Mesenchymal stem cell (in vitro differentiated cells and primary cell): ENCODE data around the gene EXOC4.

Experiments
- DNase-seq: peaks from one replicate; pipeline ENCODE4 v3.0.0-alpha.2; 2013
- H2AFZ ChIP-seq: one replicate; pipeline ENCODE4 v1.6.1; 2013; ENCODE audit warnings: low read depth, mild to moderate bottlenecking, control low read depth, inconsistent platforms, low read length, moderate library complexity
- H2AK5ac ChIP-seq: 2 replicates; pipeline ENCODE4 v1.6.1; 2013; ENCODE audit warnings: low read length, moderate library complexity, mild to moderate bottlenecking, inconsistent platforms; ENCODE audit not compliant: severe bottlenecking
- H2BK120ac ChIP-seq: one replicate; pipeline ENCODE4 v1.6.1; 2013; ENCODE audit warnings: low read depth, mild to moderate bottlenecking, inconsistent platforms, low read length, moderate library complexity
- H2BK12ac ChIP-seq, 2 experiments: one replicate each; pipeline ENCODE4 v1.6.1; 2013; ENCODE audit warnings: inconsistent platforms in 2 of 2, low read length in 2 of 2, mild to moderate bottlenecking in 2 of 2, moderate library complexity in 2 of 2, control low read depth in 1 of 2
- H2BK15ac ChIP-seq: one replicate; pipeline ENCODE4 v1.6.1; 2013; ENCODE audit warnings: mild to moderate bottlenecking, low read depth, inconsistent platforms; ENCODE audit not compliant: poor library complexity, severe bottlenecking
- H2BK5ac ChIP-seq: 2 replicates; pipeline ENCODE4 v1.6.1; 2013; ENCODE audit warnings: low read depth, mild to moderate bottlenecking, low read length, control low read depth, inconsistent platforms; ENCODE audit not compliant: poor library complexity, severe bottlenecking
- H3K14ac ChIP-seq, 2 experiments: one replicate each; pipeline ENCODE4 v1.6.1; 2013; ENCODE audit warnings: inconsistent platforms in 2 of 2, low read length in 2 of 2, control low read depth in 1 of 2, mild to moderate bottlenecking in 1 of 2, moderate library complexity in 1 of 2
- H3K18ac ChIP-seq, 2 experiments: one replicate each; pipeline ENCODE4 v1.6.1; 2013; ENCODE audit warnings: inconsistent platforms in 2 of 2, low read length in 2 of 2, control low read depth in 1 of 2, low read depth in 1 of 2, mild to moderate bottlenecking in 1 of 2
- H3K23ac ChIP-seq, 2 experiments: one replicate each; pipeline ENCODE4 v1.6.1; 2013; ENCODE audit warnings: inconsistent platforms in 2 of 2, low read length in 2 of 2, mild to moderate bottlenecking in 2 of 2, moderate library complexity in 2 of 2, control low read depth in 1 of 2
- H3K27ac ChIP-seq: 2 replicates; pipeline ENCODE4 v1.5.1; 2013; ENCODE audit warnings: mild to moderate bottlenecking, moderate library complexity, low read length, control low read depth, inconsistent platforms; ENCODE audit not compliant: poor library complexity, severe bottlenecking
- H3K27me3 ChIP-seq, 2 experiments: 2 replicates each; pipeline versions ENCODE4 v1.6.1 to v1.7.0; 2013; ENCODE audit warnings: low read length in 2 of 2, mild to moderate bottlenecking in 2 of 2, moderate library complexity in 2 of 2, control low read depth in 1 of 2, inconsistent platforms in 1 of 2; ENCODE audit not compliant: control insufficient read depth in 1 of 2, insufficient read depth in 1 of 2
- H3K36me3 ChIP-seq, 2 experiments: 2 replicates each; pipeline versions ENCODE4 v1.6.1 to v1.7.0; 2013; ENCODE audit warnings: low read length in 2 of 2, control low read depth in 1 of 2, inconsistent platforms in 1 of 2, low read depth in 1 of 2, mild to moderate bottlenecking in 1 of 2; ENCODE audit not compliant: insufficient read depth in 2 of 2, control insufficient read depth in 1 of 2
- H3K4ac ChIP-seq, 2 experiments: one replicate each; pipeline ENCODE4 v1.6.1; 2013; ENCODE audit warnings: inconsistent platforms in 2 of 2, low read length in 2 of 2, mild to moderate bottlenecking in 2 of 2, moderate library complexity in 2 of 2, control low read depth in 1 of 2, low read depth in 1 of 2
- H3K4me1 ChIP-seq: 2 replicates; pipeline ENCODE4 v1.6.1; 2013; ENCODE audit warnings: low read depth, low read length, control low read depth; ENCODE audit not compliant: control insufficient read depth, insufficient read depth
- H3K4me2 ChIP-seq: 2 replicates; pipeline ENCODE4 v1.6.1; 2013; ENCODE audit warnings: low read length, mild to moderate bottlenecking, inconsistent platforms; ENCODE audit not compliant: poor library complexity, severe bottlenecking
- H3K4me3 ChIP-seq, 2 experiments: 2 replicates each; pipeline versions ENCODE4 v1.5.1 to v1.7.0; 2013; ENCODE audit warnings: low read length in 2 of 2, mild to moderate bottlenecking in 2 of 2, control low read depth in 1 of 2, low read depth in 1 of 2; ENCODE audit not compliant: insufficient read depth in 1 of 2
- H3K79me1 ChIP-seq: replicated peaks from 2 replicates; pipeline ENCODE4 v1.6.1; 2013; ENCODE audit warnings: mild to moderate bottlenecking, control low read depth, low read length, inconsistent platforms; ENCODE audit not compliant: poor library complexity, severe bottlenecking
- H3K9ac ChIP-seq: 2 replicates; pipeline ENCODE4 v1.7.0; 2013; ENCODE audit warnings: mild to moderate bottlenecking, low read length, moderate library complexity
- H3K9me3 ChIP-seq: 2 replicates; pipeline ENCODE4 v1.7.0; 2013; ENCODE audit warnings: mild to moderate bottlenecking, low read length; ENCODE audit not compliant: control insufficient read depth
- H4K8ac ChIP-seq: one replicate; pipeline ENCODE4 v1.6.1; 2013; ENCODE audit warnings: inconsistent platforms, mild to moderate bottlenecking, low read length, moderate library complexity
- H4K91ac ChIP-seq: one replicate; pipeline ENCODE4 v1.6.1; 2013; ENCODE audit warnings: mild to moderate bottlenecking, low read length, inconsistent platforms
- WGBS: methylation state at CpG from one replicate; pipeline ENCODE4 v1.1.7; 2013; ENCODE audit warnings: mixed read lengths; 5-methylcytosine and 5-hydroxymethylcytosine counted together

The EXOC4 gene

DNA sequence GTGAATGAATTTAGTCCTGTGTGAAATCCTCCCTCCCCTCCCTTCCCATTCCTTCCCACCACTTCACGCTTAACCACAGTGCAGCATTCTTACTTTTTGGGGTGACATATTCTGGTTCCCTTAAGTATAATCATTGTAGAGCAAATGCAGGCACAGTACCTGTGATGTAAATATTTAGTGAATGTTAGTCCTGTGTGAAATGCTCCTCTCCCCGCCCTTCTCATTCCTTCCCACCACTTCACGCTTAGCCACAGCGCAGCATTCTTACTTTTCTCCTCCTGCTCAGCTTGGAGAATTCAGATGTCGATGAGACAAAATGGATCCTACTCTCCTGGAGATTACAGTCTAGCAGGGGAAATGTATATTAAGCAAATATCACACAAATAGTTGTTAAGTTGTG is 258.8 kb downstream of the EXOC4 start:
- Histone ChIP-seq H4K91ac (no peak overlapping the region), H3K27ac (peak overlapping the region; percentile 84), H2BK12ac (no peak overlapping the region), H2BK5ac (no peak overlapping the region), H3K4me3 (no peak overlapping the region), H3K23ac (no peak overlapping the region), H3K18ac (no peak overlapping the region), H3K9ac (no peak overlapping the region), H3K79me1 (peaks cover 5% of the 10 kb centered on the region), H4K8ac (no peak overlapping the region), H3K14ac (no peak overlapping the region), H3K27me3 (no peaks in the 10 kb centered on the region), H3K4ac (no peak overlapping the region), H2AK5ac (no peak overlapping the region), H3K9me3 (no peaks in the 10 kb centered on the region), H3K36me3 (no peaks in the 10 kb centered on the region), H3K4me2 (no peak overlapping the region), H2BK120ac (no peak overlapping the region), H2BK15ac (no peak overlapping the region), H3K4me1 (peaks cover 5% of the 10 kb centered on the region), H2AFZ (no peak overlapping the region)
- no CpG with 5 or more reads among the region's 5 CpGs for WGBS
- DNase-seq = no peak

DNA sequence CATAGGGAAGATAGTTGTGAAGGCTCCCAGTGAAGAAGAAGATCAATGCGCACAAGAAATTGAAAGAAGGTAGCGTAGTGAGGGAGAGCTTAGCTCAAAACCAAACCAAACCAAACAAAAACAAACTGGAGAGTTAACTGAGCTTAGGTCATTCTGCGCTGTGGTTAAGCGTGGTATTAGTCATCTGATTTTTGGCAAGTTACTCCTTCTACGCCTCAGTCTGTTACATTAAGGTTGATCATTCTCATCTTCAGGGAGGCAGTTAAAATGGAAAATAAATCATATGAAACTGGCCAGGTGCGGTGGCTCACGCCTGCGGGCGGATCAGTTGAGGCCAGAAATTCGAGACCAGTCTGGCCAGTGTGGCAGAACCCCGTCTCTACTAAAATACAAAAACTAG is 259.7 kb downstream of the EXOC4 start:
- DNase-seq = peak; percentile 78
- H3K4me3 ChIP-seq = no peak overlapping the region
- no peak overlapping the region for H4K91ac ChIP-seq
- H3K18ac ChIP-seq = no peak overlapping the region
- H3K14ac ChIP-seq = no peak overlapping the region
- H2BK5ac ChIP-seq = no peak overlapping the region
- no peak overlapping the region for H2AFZ ChIP-seq
- peaks cover 3% of the 10 kb centered on the region for H3K79me1 ChIP-seq
- no peaks in the 10 kb centered on the region for H3K9me3 ChIP-seq
- H2BK120ac ChIP-seq = no peak overlapping the region
- H3K4me1 ChIP-seq = peaks cover 5% of the 10 kb centered on the region
- no peak overlapping the region for H2AK5ac ChIP-seq
- no peak overlapping the region for H4K8ac ChIP-seq
- no peaks in the 10 kb centered on the region for H3K36me3 ChIP-seq
- peak overlapping the region; percentile 84 for H3K27ac ChIP-seq
- H3K4ac ChIP-seq = no peak overlapping the region
- no peak overlapping the region for H2BK15ac ChIP-seq
- H3K27me3 ChIP-seq = no peaks in the 10 kb centered on the region
- no peak overlapping the region for H3K9ac ChIP-seq
- H2BK12ac ChIP-seq = no peak overlapping the region
- WGBS = 66% methylated on average over 9 of the region's 11 CpGs
- no peak overlapping the region for H3K4me2 ChIP-seq
- no peak overlapping the region for H3K23ac ChIP-seq

DNA sequence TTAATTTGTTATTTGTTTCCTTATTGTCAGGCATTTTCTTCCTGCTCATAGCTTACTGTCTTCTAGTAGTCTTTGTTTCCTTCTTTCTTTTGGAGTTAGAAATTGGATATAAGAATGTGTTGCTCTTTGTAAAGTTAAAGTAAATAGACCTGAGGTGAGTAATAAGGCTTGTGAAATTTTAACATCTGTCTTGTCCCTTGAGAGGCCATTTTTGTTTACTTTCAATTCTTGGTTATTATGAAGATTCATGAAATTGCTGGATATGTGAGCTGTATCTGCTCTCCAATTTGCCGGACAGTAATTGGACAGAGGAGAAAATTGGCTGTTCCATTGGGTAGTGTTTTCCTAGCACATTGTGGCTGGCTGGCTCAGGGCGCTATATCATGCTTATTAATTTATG is 260.7 kb downstream of the EXOC4 start:
- H4K91ac ChIP-seq = no peak overlapping the region
- no peaks in the 10 kb centered on the region for H3K9me3 ChIP-seq
- H3K23ac ChIP-seq = no peak overlapping the region
- H3K14ac ChIP-seq = no peak overlapping the region
- H3K4me3 ChIP-seq = no peak overlapping the region
- no peak overlapping the region for H2AK5ac ChIP-seq
- no peak overlapping the region for H3K4ac ChIP-seq
- H4K8ac ChIP-seq = no peak overlapping the region
- no peak overlapping the region for H3K4me2 ChIP-seq
- H3K9ac ChIP-seq = peak overlapping the region; percentile 5
- 78% methylated on average over 1 of the region's 2 CpGs for WGBS
- no peak overlapping the region for H3K27ac ChIP-seq
- no peaks in the 10 kb centered on the region for H3K27me3 ChIP-seq
- no peak overlapping the region for H2BK5ac ChIP-seq
- DNase-seq = peak; percentile 63
- peaks cover 5% of the 10 kb centered on the region for H3K4me1 ChIP-seq
- H3K79me1 ChIP-seq = peaks cover 3% of the 10 kb centered on the region
- no peak overlapping the region for H2BK120ac ChIP-seq
- no peaks in the 10 kb centered on the region for H3K36me3 ChIP-seq
- no peak overlapping the region for H3K18ac ChIP-seq
- H2AFZ ChIP-seq = no peak overlapping the region
- no peak overlapping the region for H2BK12ac ChIP-seq
- no peak overlapping the region for H2BK15ac ChIP-seq

GRCh38 chr7:133514551-133514950 is 261.7 kb downstream of the EXOC4 start:
- H4K8ac ChIP-seq = no peak overlapping the region
- H3K27ac ChIP-seq = no peak overlapping the region
- no peak overlapping the region for H3K4me2 ChIP-seq
- no peaks in the 10 kb centered on the region for H3K36me3 ChIP-seq
- peaks cover 5% of the 10 kb centered on the region for H3K79me1 ChIP-seq
- no peak overlapping the region for H2AK5ac ChIP-seq
- H3K18ac ChIP-seq = no peak overlapping the region
- no peak overlapping the region for H3K4me3 ChIP-seq
- no peak for DNase-seq
- H3K4me1 ChIP-seq = peaks cover 5% of the 10 kb centered on the region
- no peak overlapping the region for H2BK120ac ChIP-seq
- no peak overlapping the region for H2AFZ ChIP-seq
- no peak overlapping the region for H3K4ac ChIP-seq
- H4K91ac ChIP-seq = no peak overlapping the region
- H3K14ac ChIP-seq = no peak overlapping the region
- no peak overlapping the region for H2BK15ac ChIP-seq
- H2BK12ac ChIP-seq = no peak overlapping the region
- H2BK5ac ChIP-seq = no peak overlapping the region
- H3K27me3 ChIP-seq = no peaks in the 10 kb centered on the region
- H3K23ac ChIP-seq = no peak overlapping the region
- no peaks in the 10 kb centered on the region for H3K9me3 ChIP-seq
- no peak overlapping the region for H3K9ac ChIP-seq
